Bronchial epithelial cell (primary cell): ENCODE measurements around the gene NPTXR. TPM values are rescaled to one million over a fixed set of nuclear protein-coding genes. Genes with fewer than 3 reads are reported as not detected.
A peak's percentile ranks its signal among the peaks of the same experiment; 100 is the strongest.

Experiments used
- DNase-seq: peaks from one replicate; pipeline ENCODE4 v3.0.0-alpha.2; 2010; ENCODE audit warnings: low read depth
- FAIRE-seq: peaks from 2 replicates; lab custom pipeline; 2011; peaks lifted over from hg19 to GRCh38; lab: Jason Lieb, UNC
- H3K27me3 ChIP-seq: 2 replicates; pipeline ENCODE4 v1.5.1; 2011; ENCODE audit warnings: low read length; ENCODE audit not compliant: control insufficient read depth, insufficient read depth
- H3K36me3 ChIP-seq: 2 replicates; pipeline ENCODE4 v1.5.1; 2011; ENCODE audit warnings: low read length; ENCODE audit not compliant: control insufficient read depth, insufficient read depth
- H3K4me3 ChIP-seq: 2 replicates; pipeline ENCODE4 v1.5.1; 2011; ENCODE audit warnings: mild to moderate bottlenecking, low read depth, low read length, control low read depth
- CTCF ChIP-seq: IDR thresholded peaks from 2 replicates; pipeline ENCODE4 v1.5.1; 2011; ENCODE audit warnings: mild to moderate bottlenecking, moderate library complexity, low read length, control low read depth, inconsistent platforms; ENCODE audit not compliant: insufficient read depth, severe bottlenecking
- total RNA-seq: library from RNA; depleted of rRNA; stranded (reverse); fragments of >200 nt; gene quantifications from 2 replicates; pipeline ENCODE4 v1.2.1, GENCODE V29; 2014

Gene NPTXR
- total RNA-seq, 1 donor from 2014 or later: under 0.01 TPM

GRCh38 chr22:38777087-38777671 is 66.6 kb downstream of the NPTXR start:
- DNase-seq (no peak), FAIRE-seq (no peak)
- Histone ChIP-seq H3K27me3 (no peaks in the 10 kb centered on the region), H3K36me3 (peaks cover 4% of the 10 kb centered on the region), H3K4me3 (no peak overlapping the region)
- TF ChIP-seq CTCF: no peak

- no peak for FAIRE-seq
- DNase-seq: no peak
- no peak overlapping the region for H3K4me3 ChIP-seq
- peaks cover 2% of the 10 kb centered on the region for H3K36me3 ChIP-seq
- H3K27me3 ChIP-seq: no peaks in the 10 kb centered on the region
- TF ChIP-seq CTCF: no peak
Observed at GRCh38 chr22:38776086-38776485, 67.7 kb downstream of the NPTXR start.

- Histone ChIP-seq H3K4me3 (no peak overlapping the region), H3K27me3 (no peaks in the 10 kb centered on the region), H3K36me3 (peaks cover 2% of the 10 kb centered on the region)
- no peak for TF ChIP-seq CTCF
- FAIRE-seq: no peak
- no peak for DNase-seq
Observed at GRCh38 chr22:38775656-38776055, 68.2 kb downstream of the NPTXR start.

GRCh38 chr22:38774496-38775166 is 69.2 kb downstream of the NPTXR start:
- FAIRE-seq: no peak
- TF ChIP-seq CTCF: no peak
- no peaks in the 10 kb centered on the region for H3K27me3 ChIP-seq

GRCh38 chr22:38773363-38773946 is 70.4 kb downstream of the NPTXR start:
- Histone ChIP-seq H3K4me3 (no peak overlapping the region), H3K36me3 (no peaks in the 10 kb centered on the region), H3K27me3 (no peaks in the 10 kb centered on the region)
- DNase-seq (no peak), FAIRE-seq (peak; percentile 7)
- TF ChIP-seq CTCF: no peak

More at GRCh38 chr22:38774496-38775166, 69.2 kb downstream of the NPTXR start:
- DNase-seq: peak; percentile 47
- no peak overlapping the region for H3K4me3 ChIP-seq
- no peaks in the 10 kb centered on the region for H3K36me3 ChIP-seq
